GM04504 (cell line): Measurements from ENCODE around the gene POGZ.

Experiments used
- DNase-seq: peaks from one replicate; pipeline ENCODE4 v3.0.0-alpha.2; 2012; ENCODE audit warnings: low read depth

The POGZ gene

GRCh38 chr1:151372058-151372934 lies 87.0 kb downstream of the POGZ start, which contains the start of gene SELENBP1:
SELENBP1 (minus strand) TSS chr1:151372705; CDS start chr1:151372641, 64 bp downstream.
- peak; percentile 57 for DNase-seq

DNA sequence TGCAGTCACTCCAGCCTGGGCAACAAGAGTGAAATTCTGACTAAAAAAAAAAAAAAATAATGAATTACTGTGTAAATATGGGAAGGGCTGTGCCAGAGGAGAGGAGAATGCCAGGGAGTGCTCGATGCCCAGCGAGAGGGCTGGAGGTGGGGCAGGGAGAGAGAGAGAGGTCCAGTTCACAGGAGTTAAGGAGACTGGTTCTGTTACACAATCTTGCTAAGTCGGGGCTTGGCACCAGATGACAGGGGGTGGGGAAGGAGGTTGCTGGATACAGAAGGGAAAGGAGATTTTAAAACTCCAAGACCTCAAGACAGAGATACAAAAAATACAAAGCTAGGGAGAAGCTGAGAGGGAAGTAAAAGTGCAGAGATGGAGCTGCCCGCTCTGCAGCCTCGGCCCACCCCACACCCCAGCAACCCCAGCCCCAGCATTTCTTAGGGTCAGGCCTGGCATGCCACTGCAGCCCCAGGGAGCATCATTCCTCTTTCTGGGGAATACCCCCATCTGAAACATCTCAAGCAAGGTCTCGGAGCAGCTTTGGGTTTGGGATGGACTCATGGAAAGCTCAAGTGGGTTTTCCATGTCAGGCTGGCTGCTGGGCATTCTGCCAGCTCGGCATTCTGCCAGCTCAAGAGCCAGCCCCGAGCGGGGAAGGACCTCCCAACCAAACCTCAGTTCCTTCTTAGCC lies 87.8 kb downstream of the POGZ start:
- DNase-seq, result peak; percentile 25

GRCh38 chr1:151370211-151370911 lies 88.9 kb downstream of the POGZ start:
- DNase-seq, result no peak

GRCh38 chr1:151369621-151370048 lies 89.7 kb downstream of the POGZ start:
- no peak for DNase-seq

DNA sequence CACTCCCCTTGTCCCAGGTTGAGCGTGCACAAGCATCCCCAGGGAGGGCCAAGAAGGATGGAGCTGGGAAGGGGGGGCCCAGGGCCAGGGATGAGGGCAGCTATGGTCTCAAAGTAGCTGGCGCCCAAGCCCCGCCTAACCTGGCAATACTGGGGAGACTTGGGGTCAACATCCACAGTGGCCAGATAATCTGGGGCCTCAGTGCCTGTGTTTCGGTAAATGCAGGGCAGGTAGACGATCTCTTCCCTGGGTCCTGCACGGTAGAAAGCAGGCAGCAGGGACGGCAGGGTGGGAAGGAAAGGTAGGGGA lies 90.0 kb downstream of the POGZ start:
- DNase-seq, result no peak

GRCh38 chr1:151368393-151369301 lies 90.6 kb downstream of the POGZ start:
- DNase-seq, result no peak

DNA sequence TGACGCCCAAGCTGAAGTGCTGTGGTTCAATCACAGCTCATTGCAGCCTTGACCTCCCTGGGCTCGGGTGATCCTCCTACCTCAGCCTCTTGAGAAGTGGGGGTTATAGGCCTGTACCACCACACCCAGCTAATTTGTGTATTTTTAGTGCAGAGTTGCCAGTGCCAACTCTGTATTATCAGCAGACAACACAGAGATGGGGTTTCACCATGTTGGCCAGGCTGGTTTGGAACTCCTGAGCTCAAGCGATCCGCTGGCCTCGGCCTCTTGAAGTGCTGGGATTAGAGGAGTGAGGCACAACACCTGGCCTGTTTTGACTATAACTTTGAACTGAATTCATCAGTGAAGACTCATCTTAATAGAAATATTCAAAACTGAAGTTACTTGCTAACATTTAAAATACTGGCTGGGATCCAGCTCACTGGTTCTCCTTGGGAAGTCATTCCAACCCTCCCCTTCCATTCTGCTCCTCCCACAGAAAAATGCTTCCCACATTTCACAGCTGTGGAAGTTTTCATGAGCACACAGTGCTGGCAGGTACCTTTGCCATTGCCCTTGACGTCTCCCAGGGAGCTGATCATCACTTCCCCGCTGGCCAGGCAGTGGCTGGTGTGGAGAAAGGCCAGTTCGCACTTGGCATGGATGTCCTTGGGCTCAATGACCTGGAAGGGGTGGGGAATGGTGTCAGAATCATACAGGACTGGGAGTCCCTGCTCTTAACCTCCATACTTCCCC lies 91.5 kb downstream of the POGZ start:
- DNase-seq, result no peak

- no peak for DNase-seq
Measured at GRCh38 chr1:151364996-151365395, 94.3 kb downstream of the POGZ start.

GRCh38 chr1:151362308-151363155 lies 96.8 kb downstream of the POGZ start:
- DNase-seq, result no peak

DNA sequence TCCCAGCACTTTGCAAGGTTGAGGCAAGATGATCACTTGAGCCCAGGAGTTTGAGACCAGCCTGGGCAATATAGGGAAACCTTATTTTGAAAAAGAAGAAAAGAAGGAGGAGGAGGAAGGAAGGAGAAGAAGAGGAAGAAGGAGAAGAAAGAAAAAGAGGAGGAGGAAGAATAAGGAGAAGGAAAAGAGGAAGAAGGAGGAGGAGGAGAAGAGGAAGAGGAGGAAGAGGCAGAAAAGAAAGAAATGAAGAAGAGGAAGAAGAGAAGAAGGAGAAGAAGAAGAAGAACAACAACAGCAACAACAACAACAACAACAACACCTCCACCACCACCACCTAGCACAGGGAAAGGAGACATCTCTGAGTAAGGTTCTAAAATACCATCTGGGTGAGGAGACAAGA lies 97.4 kb downstream of the POGZ start:
- no peak for DNase-seq

GRCh38 chr1:151356696-151357095 lies 102.6 kb downstream of the POGZ start:
- no peak for DNase-seq
